GM12878 (cell line): ENCODE measurements around the gene NTM. TPM values are rescaled to one million over a fixed set of nuclear protein-coding genes. Genes with fewer than 3 reads are reported as not detected.

ENCODE experiments used
- ATAC-seq: fragments of 200-7000 bp; cut with Tn5 transposase; 3 replicates; pipeline ENCODE4 v1.9.1; 2020; ENCODE audit warnings: mild to moderate bottlenecking, moderate library complexity
- BruUV-seq: library from RNA; stranded (reverse); fragments of 400-500 nt; replicated peaks from 2 replicates; lab custom pipeline; 2021; lab: Mats Ljungman, UMichigan
- CTCF ChIA-PET: fragments of 300-600 bp; sonication (Branson Sonifier 250); formaldehyde crosslinking; extraction: SDS; loops from one replicate; lab custom pipeline; 2021; ENCODE audit warnings: inconsistent platforms; lab: Yijun Ruan, JAX
- POLR2A ChIA-PET: fragments of 350-600 bp; formaldehyde crosslinking; extraction: SDS; loops from one replicate; lab custom pipeline; 2021; ENCODE audit warnings: inconsistent platforms; lab: Charles Lee
- RAD21 ChIA-PET: fragments of 300-600 bp; sonication (Branson Sonifier 250); formaldehyde crosslinking; loops from one replicate; lab custom pipeline; 2023; ENCODE audit warnings: antibody characterized with exemption; ENCODE audit not compliant: unreplicated experiment; lab: Charles Lee
- SMC1A ChIA-PET: fragments of 300-600 bp; sonication (Branson Sonifier 250); formaldehyde crosslinking; loops from one replicate; lab custom pipeline; 2023; ENCODE audit not compliant: unreplicated experiment, uncharacterized antibody; lab: Charles Lee
- DNase-seq: peaks from one replicate; pipeline ENCODE4 v3.0.0-alpha.2; 2011; ENCODE audit warnings: low read depth, low spot score
- FAIRE-seq: peaks from 3 replicates; lab custom pipeline; 2011; peaks lifted over from hg19 to GRCh38; lab: Jason Lieb, UNC
- H2AFZ ChIP-seq: 2 replicates; pipeline ENCODE4 v1.6.0; 2011; ENCODE audit warnings: low read depth, low read length, control low read depth; ENCODE audit not compliant: control insufficient read depth
- H3K27ac ChIP-seq: 2 replicates; pipeline ENCODE4 v1.5.1; 2011; ENCODE audit warnings: control low read depth; ENCODE audit not compliant: control insufficient read depth, insufficient read depth
- H3K27me3 ChIP-seq, 2 experiments: replicated peaks in 1 of 2; 2 replicates each; pipeline versions ENCODE4 v1.6.0 to v1.6.1; 2011; ENCODE audit warnings: low read length in 1 of 2; ENCODE audit not compliant: control insufficient read depth in 2 of 2, insufficient read depth in 2 of 2
- H3K36me3 ChIP-seq, 2 experiments: 2 replicates each; pipeline ENCODE4 v1.5.1; 2011; ENCODE audit warnings: low read length in 1 of 2; ENCODE audit not compliant: control insufficient read depth in 2 of 2, insufficient read depth in 2 of 2
- H3K4me1 ChIP-seq: 2 replicates; pipeline ENCODE4 v1.6.1; 2011; ENCODE audit warnings: mild to moderate bottlenecking, low read length, moderate library complexity, mixed read lengths; ENCODE audit not compliant: control insufficient read depth, insufficient read depth
- H3K4me2 ChIP-seq: 2 replicates; pipeline ENCODE4 v1.6.0; 2011; ENCODE audit warnings: control low read depth; ENCODE audit not compliant: control insufficient read depth, insufficient read depth
- H3K4me3 ChIP-seq: fragments of 200-600 bp; sonication (generic); 2 replicates; pipeline ENCODE4 v1.5.1; 2016
- H3K79me2 ChIP-seq: 2 replicates; pipeline ENCODE4 v1.6.0; 2011; ENCODE audit warnings: low read length; ENCODE audit not compliant: control insufficient read depth, insufficient read depth
- H3K9ac ChIP-seq: 2 replicates; pipeline ENCODE4 v1.8.0; 2011; ENCODE audit warnings: low read length, control low read depth, mixed read lengths; ENCODE audit not compliant: control insufficient read depth, insufficient read depth
- H3K9me3 ChIP-seq: replicated peaks from 3 replicates; pipeline ENCODE4 v1.5.1; 2011; ENCODE audit warnings: mild to moderate bottlenecking, low read length; ENCODE audit not compliant: control insufficient read depth, insufficient read depth
- H4K20me1 ChIP-seq: 2 replicates; pipeline ENCODE4 v1.6.0; 2011; ENCODE audit not compliant: control insufficient read depth, insufficient read depth
- CBX3 ChIP-seq: fragments of 200-600 bp; sonication (generic); IDR thresholded peaks from 2 replicates; pipeline ENCODE4 v1.6.1; 2016; ENCODE audit warnings: low read depth, borderline replicate concordance
- EGR1 ChIP-seq, 2 experiments: IDR thresholded peaks; 1 replicate in 1 of 2; 2 replicates in 1 of 2; pipeline ENCODE4 v1.6.1; 2011 to 2012; ENCODE audit warnings: low read depth in 2 of 2, low read length in 2 of 2, borderline replicate concordance in 1 of 2, mild to moderate bottlenecking in 1 of 2, moderate library complexity in 1 of 2
- JUNB ChIP-seq: IDR thresholded peaks from 2 replicates; pipeline ENCODE4 v1.6.1; 2016; ENCODE audit warnings: antibody characterized with exemption, mild to moderate bottlenecking
- NRF1 ChIP-seq: conservative IDR thresholded peaks from 2 replicates; pipeline ENCODE4 v1.6.1; 2011; ENCODE audit warnings: mild to moderate bottlenecking, low read depth, low read length, improper control_type of control experiment
- RUNX3 ChIP-seq: IDR thresholded peaks from 2 replicates; pipeline ENCODE4 v1.6.1; 2012; ENCODE audit warnings: low read length, inconsistent platforms
- SIX5 ChIP-seq: IDR thresholded peaks from 2 replicates; pipeline ENCODE4 v1.6.1; 2011; ENCODE audit warnings: mild to moderate bottlenecking, low read depth, low read length, moderate library complexity; ENCODE audit not compliant: severe bottlenecking
- SMC3 ChIP-seq: IDR thresholded peaks from 2 replicates; pipeline ENCODE4 v1.6.1; 2011; ENCODE audit warnings: low read length, improper control_type of control experiment, borderline replicate concordance
- SP1 ChIP-seq: IDR thresholded peaks from one replicate; pipeline ENCODE4 v1.6.1; 2011; ENCODE audit warnings: low read depth, low read length
- WGBS: methylation state at CpG from one replicate; pipeline ENCODE4 v1.1.6; 2016; ENCODE audit warnings: low lambda C conversion rate; ENCODE audit not compliant: insufficient replicate concordance, insufficient coverage; ENCODE audit errors: missing lambda C conversion rate; 5-methylcytosine and 5-hydroxymethylcytosine counted together
- in situ Hi-C: fragments of 300-500 bp; cut with MboI; formaldehyde crosslinking; loops from 9 replicates; pipeline ENCODE4 v1.14.3; 2018; ENCODE audit warnings: mixed read lengths
- intact Hi-C: fragments of 100-400 bp; cut with micrococcal nuclease; formaldehyde crosslinking; loops from one replicate; pipeline ENCODE4 v1.14.2; 2022; ENCODE audit not compliant: unreplicated experiment
- polyA plus RNA-seq, 11 experiments: library from polyadenylated mRNA; depleted of rRNA in 4 of 11; unstranded in 6 of 11; stranded (reverse) in 5 of 11; fragments of >200 nt; fragmentation: Nextera tagmentation in 4 of 11; fragmentation: Illumina TruSeq in 1 of 11; extraction: Ambion mirVana in 4 of 11; extraction: Trizol in 1 of 11; gene quantifications; 1 replicate in 1 of 11; 2 replicates in 10 of 11; pipeline versions ENCODE4 v1.2.1 to v1.2.3, GENCODE V29; 2011 to 2016; ENCODE audit warnings: inconsistent platforms in 2 of 11, missing spikeins in 2 of 11, low read depth in 1 of 11
- total RNA-seq, 4 experiments: library from RNA; depleted of rRNA in 3 of 4; stranded (reverse); fragments of >200 nt in 3 of 4; fragmentation: Illumina TruSeq in 1 of 4; extraction: Trizol in 1 of 4; gene quantifications; 2 replicates each; pipeline versions ENCODE4 v1.2.1 to v1.2.3, GENCODE V29; 2013 to 2021
- TF ChIP-seq, protein P1 (sequence below): IDR thresholded peaks from 2 replicates; pipeline ENCODE4 v1.6.1; 2012; ENCODE audit warnings: mild to moderate bottlenecking, low read depth, low read length
- TF ChIP-seq, protein P2 (sequence below): IDR thresholded peaks from 2 replicates; pipeline ENCODE4 v1.6.1; 2011; ENCODE audit warnings: borderline replicate concordance, low read depth, mild to moderate bottlenecking, moderate library complexity, mixed read lengths, low read length; ENCODE audit not compliant: insufficient read depth; ENCODE audit errors: extremely low read length
- TF ChIP-seq, protein P3 (sequence below): fragments of 150-350 bp; IDR thresholded peaks from 2 replicates; pipeline ENCODE4 v1.6.1; 2016; ENCODE audit warnings: low read depth, low read length
- TF ChIP-seq, protein P4 (sequence below): fragments of 450-650 bp; formaldehyde crosslinking; IDR thresholded peaks from 2 replicates; pipeline ENCODE4 v1.4.0; 2022; ENCODE audit warnings: mild to moderate bottlenecking, moderate library complexity

The NTM gene
- total and polyA plus RNA-seq, 10 of the 15 experiments (the other 5 are each of a cell fraction or from before 2014, with no cell fraction given), result not detected

DNA sequence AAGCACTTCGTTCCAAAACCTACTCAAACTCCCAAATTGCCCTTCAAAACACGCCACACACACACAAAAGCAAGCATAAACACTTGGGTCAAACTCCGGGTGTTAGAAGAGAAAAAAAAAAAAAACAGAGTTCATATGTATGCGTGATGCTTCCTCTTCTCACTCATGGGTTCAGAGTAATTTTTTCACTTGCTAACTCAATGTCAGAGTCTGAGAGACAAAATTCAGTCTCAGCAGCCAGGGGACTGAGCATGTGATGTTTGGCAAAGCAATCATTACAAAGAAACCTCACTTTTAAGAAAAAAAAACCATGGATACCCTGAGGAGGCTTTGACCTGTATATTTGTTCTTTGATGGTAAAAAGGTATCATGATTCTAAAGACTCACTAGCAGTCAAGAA, 461.7 kb downstream of the NTM start (continued):
- TF ChIP-seq SMC3 (no peak), SP1 (no peak), EGR1 (IDR thresholded peaks at IDR 0.05; ENCODE audit: borderline replicate concordance in 1 of 2, low read depth in 2 of 2, low read length in 2 of 2) (no peak), RUNX3 (no peak), SIX5 (no peak), JUNB (no peak)
- TF ChIP-seq, protein P1, sequence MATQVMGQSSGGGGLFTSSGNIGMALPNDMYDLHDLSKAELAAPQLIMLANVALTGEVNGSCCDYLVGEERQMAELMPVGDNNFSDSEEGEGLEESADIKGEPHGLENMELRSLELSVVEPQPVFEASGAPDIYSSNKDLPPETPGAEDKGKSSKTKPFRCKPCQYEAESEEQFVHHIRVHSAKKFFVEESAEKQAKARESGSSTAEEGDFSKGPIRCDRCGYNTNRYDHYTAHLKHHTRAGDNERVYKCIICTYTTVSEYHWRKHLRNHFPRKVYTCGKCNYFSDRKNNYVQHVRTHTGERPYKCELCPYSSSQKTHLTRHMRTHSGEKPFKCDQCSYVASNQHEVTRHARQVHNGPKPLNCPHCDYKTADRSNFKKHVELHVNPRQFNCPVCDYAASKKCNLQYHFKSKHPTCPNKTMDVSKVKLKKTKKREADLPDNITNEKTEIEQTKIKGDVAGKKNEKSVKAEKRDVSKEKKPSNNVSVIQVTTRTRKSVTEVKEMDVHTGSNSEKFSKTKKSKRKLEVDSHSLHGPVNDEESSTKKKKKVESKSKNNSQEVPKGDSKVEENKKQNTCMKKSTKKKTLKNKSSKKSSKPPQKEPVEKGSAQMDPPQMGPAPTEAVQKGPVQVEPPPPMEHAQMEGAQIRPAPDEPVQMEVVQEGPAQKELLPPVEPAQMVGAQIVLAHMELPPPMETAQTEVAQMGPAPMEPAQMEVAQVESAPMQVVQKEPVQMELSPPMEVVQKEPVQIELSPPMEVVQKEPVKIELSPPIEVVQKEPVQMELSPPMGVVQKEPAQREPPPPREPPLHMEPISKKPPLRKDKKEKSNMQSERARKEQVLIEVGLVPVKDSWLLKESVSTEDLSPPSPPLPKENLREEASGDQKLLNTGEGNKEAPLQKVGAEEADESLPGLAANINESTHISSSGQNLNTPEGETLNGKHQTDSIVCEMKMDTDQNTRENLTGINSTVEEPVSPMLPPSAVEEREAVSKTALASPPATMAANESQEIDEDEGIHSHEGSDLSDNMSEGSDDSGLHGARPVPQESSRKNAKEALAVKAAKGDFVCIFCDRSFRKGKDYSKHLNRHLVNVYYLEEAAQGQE, result no peak
- TF ChIP-seq, protein P2, sequence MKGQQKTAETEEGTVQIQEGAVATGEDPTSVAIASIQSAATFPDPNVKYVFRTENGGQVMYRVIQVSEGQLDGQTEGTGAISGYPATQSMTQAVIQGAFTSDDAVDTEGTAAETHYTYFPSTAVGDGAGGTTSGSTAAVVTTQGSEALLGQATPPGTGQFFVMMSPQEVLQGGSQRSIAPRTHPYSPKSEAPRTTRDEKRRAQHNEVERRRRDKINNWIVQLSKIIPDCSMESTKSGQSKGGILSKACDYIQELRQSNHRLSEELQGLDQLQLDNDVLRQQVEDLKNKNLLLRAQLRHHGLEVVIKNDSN, result no peak

DNA sequence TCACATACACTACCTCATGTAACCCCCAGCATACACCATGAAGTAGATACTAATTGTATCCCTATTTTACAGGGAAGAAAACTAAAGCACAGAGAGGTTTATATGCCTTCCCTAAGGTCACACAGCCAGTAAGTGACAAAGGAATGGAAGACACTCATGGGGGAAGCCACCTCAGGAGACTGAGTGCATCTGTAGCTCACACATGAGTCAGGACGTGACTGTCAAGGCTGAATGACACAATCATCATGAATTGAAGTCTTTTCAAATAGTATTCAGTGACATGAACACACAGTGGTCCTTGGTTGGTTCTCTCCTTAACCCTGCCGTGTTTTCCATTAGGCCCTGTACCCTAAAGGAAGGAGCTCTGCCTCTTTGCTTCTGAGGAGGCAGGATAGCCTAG, 463.0 kb downstream of the NTM start:
- no peaks in the 10 kb centered on the region for H3K9me3 ChIP-seq
- DNase-seq (no peak), ATAC-seq (no peak), FAIRE-seq (no peak)
- in situ Hi-C loops, result no loop called here
- intact Hi-C loops, result no loop called here
- H2AFZ ChIP-seq, result no peak overlapping the region
- H3K9ac ChIP-seq, result no peak overlapping the region
- BruUV-seq, result no TSS peak
- no peak overlapping the region for H3K4me2 ChIP-seq
- CTCF ChIA-PET, result interaction anchor here (1.0 kb wide), 1 partner anchor 85 kb away, joined by 5 read pairs; no protein-coding TSS in a partner anchor
- H3K4me3 ChIP-seq, result no peak overlapping the region
- no peaks in the 10 kb centered on the region; a peak in 1 of 4 replicates for H3K27me3 ChIP-seq
- no peak overlapping the region for H3K27ac ChIP-seq
- POLR2A ChIA-PET, result interaction anchor here (0.6 kb wide), 1 partner anchor 277 kb away, joined by 6 read pairs; no protein-coding TSS in a partner anchor
- no peaks in the 10 kb centered on the region for H3K4me1 ChIP-seq
- RAD21 ChIA-PET, result no interaction called here
- H4K20me1 ChIP-seq, result no peaks in the 10 kb centered on the region
- WGBS, result 6% methylated on average over 2 of the region's 2 CpGs
- H3K36me3 ChIP-seq, result no peaks in the 10 kb centered on the region
- SMC1A ChIA-PET, result no interaction called here
- no peaks in the 10 kb centered on the region for H3K79me2 ChIP-seq
- TF ChIP-seq NRF1 (no peak), CBX3 (no peak)
- TF ChIP-seq, protein P3, sequence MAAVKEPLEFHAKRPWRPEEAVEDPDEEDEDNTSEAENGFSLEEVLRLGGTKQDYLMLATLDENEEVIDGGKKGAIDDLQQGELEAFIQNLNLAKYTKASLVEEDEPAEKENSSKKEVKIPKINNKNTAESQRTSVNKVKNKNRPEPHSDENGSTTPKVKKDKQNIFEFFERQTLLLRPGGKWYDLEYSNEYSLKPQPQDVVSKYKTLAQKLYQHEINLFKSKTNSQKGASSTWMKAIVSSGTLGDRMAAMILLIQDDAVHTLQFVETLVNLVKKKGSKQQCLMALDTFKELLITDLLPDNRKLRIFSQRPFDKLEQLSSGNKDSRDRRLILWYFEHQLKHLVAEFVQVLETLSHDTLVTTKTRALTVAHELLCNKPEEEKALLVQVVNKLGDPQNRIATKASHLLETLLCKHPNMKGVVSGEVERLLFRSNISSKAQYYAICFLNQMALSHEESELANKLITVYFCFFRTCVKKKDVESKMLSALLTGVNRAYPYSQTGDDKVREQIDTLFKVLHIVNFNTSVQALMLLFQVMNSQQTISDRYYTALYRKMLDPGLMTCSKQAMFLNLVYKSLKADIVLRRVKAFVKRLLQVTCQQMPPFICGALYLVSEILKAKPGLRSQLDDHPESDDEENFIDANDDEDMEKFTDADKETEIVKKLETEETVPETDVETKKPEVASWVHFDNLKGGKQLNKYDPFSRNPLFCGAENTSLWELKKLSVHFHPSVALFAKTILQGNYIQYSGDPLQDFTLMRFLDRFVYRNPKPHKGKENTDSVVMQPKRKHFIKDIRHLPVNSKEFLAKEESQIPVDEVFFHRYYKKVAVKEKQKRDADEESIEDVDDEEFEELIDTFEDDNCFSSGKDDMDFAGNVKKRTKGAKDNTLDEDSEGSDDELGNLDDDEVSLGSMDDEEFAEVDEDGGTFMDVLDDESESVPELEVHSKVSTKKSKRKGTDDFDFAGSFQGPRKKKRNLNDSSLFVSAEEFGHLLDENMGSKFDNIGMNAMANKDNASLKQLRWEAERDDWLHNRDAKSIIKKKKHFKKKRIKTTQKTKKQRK, result no peak
- TF ChIP-seq, protein P4, sequence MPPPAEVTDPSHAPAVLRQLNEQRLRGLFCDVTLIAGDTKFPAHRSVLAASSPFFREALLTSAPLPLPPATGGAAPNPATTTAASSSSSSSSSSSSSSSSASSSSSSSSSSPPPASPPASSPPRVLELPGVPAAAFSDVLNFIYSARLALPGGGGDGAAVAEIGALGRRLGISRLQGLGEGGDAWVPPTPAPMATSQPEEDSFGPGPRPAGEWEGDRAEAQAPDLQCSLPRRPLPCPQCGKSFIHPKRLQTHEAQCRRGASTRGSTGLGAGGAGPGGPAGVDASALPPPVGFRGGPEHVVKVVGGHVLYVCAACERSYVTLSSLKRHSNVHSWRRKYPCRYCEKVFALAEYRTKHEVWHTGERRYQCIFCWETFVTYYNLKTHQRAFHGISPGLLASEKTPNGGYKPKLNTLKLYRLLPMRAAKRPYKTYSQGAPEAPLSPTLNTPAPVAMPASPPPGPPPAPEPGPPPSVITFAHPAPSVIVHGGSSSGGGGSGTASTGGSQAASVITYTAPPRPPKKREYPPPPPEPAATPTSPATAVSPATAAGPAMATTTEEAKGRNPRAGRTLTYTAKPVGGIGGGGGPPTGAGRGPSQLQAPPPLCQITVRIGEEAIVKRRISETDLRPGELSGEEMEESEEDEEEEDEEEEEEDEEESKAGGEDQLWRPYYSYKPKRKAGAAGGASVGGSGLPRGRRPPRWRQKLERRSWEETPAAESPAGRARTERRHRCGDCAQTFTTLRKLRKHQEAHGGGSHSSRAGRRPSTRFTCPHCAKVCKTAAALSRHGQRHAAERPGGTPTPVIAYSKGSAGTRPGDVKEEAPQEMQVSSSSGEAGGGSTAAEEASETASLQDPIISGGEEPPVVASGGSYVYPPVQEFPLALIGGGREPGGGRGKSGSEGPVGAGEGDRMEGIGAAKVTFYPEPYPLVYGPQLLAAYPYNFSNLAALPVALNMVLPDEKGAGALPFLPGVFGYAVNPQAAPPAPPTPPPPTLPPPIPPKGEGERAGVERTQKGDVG (CRISPR knock-in tag), result no peak
